BJ (cell line): ENCODE measurements around the gene HPCAL1. TPM values are rescaled to one million over a fixed set of nuclear protein-coding genes. Genes with fewer than 3 reads are reported as not detected.

Source experiments
- CTCF ChIA-PET: fragments of 350-600 bp; formaldehyde crosslinking; extraction: SDS; loops from one replicate; lab custom pipeline; 2021; ENCODE audit warnings: antibody characterized with exemption, inconsistent platforms; lab: Yijun Ruan, JAX
- POLR2A ChIA-PET: fragments of 300-600 bp; sonication (Branson Sonifier 250); formaldehyde crosslinking; extraction: SDS; loops from one replicate; lab custom pipeline; 2021; ENCODE audit warnings: antibody characterized with exemption; lab: Charles Lee
- DNase-seq: peaks from one replicate; pipeline ENCODE4 v3.0.0-alpha.2; 2011; ENCODE audit warnings: low read depth
- H3K27me3 ChIP-seq: 2 replicates; pipeline ENCODE4 v1.6.0; 2011; ENCODE audit warnings: low read length; ENCODE audit not compliant: control insufficient read depth, insufficient read depth
- H3K36me3 ChIP-seq: 2 replicates; pipeline ENCODE4 v1.5.1; 2011; ENCODE audit warnings: low read length; ENCODE audit not compliant: control insufficient read depth, insufficient read depth
- H3K4me3 ChIP-seq: 2 replicates; pipeline ENCODE4 v1.5.1; 2011; ENCODE audit warnings: low read depth, mild to moderate bottlenecking, control low read depth, low read length
- CTCF ChIP-seq: IDR thresholded peaks from 2 replicates; pipeline ENCODE4 v1.5.1; 2011; ENCODE audit warnings: low read depth, mild to moderate bottlenecking, control low read depth, inconsistent platforms, low read length, moderate library complexity; ENCODE audit not compliant: insufficient read depth
- polyA plus RNA-seq: library from polyadenylated mRNA; depleted of rRNA; stranded (reverse); fragments of >200 nt; gene quantifications from 2 replicates; pipeline ENCODE4 v1.2.3, GENCODE V29; 2011

Gene HPCAL1
- polyA plus RNA-seq, 1 experiment, result 17.6 TPM

GRCh38 chr2:10400002-10400401 lies 97.3 kb downstream of the HPCAL1 start:
- DNase-seq, result no peak
- ChIA-PET CTCF (no interaction called here), POLR2A (no interaction called here)
- H3K4me3 ChIP-seq, result no peak overlapping the region
- no peaks in the 10 kb centered on the region for H3K27me3 ChIP-seq
- H3K36me3 ChIP-seq, result peaks cover 4% of the 10 kb centered on the region
- no peak for TF ChIP-seq CTCF

GRCh38 chr2:10400568-10400977 lies 97.9 kb downstream of the HPCAL1 start:
- Histone ChIP-seq H3K27me3 (no peaks in the 10 kb centered on the region), H3K4me3 (no peak overlapping the region), H3K36me3 (peaks cover 4% of the 10 kb centered on the region)
- TF ChIP-seq CTCF, result no peak
- POLR2A ChIA-PET, result no interaction called here
- CTCF ChIA-PET, result no interaction called here
- no peak for DNase-seq

- no peak for TF ChIP-seq CTCF
- H3K4me3 ChIP-seq, result no peak overlapping the region
- DNase-seq, result no peak
- POLR2A ChIA-PET, result no interaction called here
- H3K36me3 ChIP-seq, result peaks cover 4% of the 10 kb centered on the region
- H3K27me3 ChIP-seq, result no peaks in the 10 kb centered on the region
- CTCF ChIA-PET, result interaction anchor here (1.1 kb wide), 1 partner anchor 35 kb away, joined by 3 read pairs; no protein-coding TSS in a partner anchor
Observed at GRCh38 chr2:10400978-10401951, 98.6 kb downstream of the HPCAL1 start.

GRCh38 chr2:10402062-10402585 lies 99.4 kb downstream of the HPCAL1 start:
- TF ChIP-seq CTCF, result no peak
- Histone ChIP-seq H3K4me3 (no peak overlapping the region), H3K27me3 (no peaks in the 10 kb centered on the region), H3K36me3 (peaks cover 4% of the 10 kb centered on the region)
- CTCF ChIA-PET, result interaction anchor here (0.7 to 1.2 kb wide), 3 partner anchors 30 to 277 kb away, joined by 3 to 4 read pairs (median 3); no protein-coding TSS in a partner anchor
- POLR2A ChIA-PET, result interaction anchor here (0.6 kb wide), 1 partner anchor 8 kb away, joined by 12 read pairs; no protein-coding TSS in a partner anchor
- DNase-seq, result no peak

- ChIA-PET POLR2A (interaction anchor here (0.6 kb wide), 1 partner anchor 9 kb away, joined by 12 read pairs; no protein-coding TSS in a partner anchor), CTCF (interaction anchor here (0.7 to 1.2 kb wide), 2 partner anchors 30 to 278 kb away, joined by 3 to 4 read pairs; no protein-coding TSS in a partner anchor)
- no peak overlapping the region for H3K4me3 ChIP-seq
- TF ChIP-seq CTCF, result no peak
- H3K27me3 ChIP-seq, result no peaks in the 10 kb centered on the region
- no peak for DNase-seq
- peaks cover 4% of the 10 kb centered on the region for H3K36me3 ChIP-seq
Observed at GRCh38 chr2:10402653-10403215, 100.0 kb downstream of the HPCAL1 start.
